SK-N-MC (cell line): ENCODE data around the gene PVR.

Experiments used
- EZH2 ChIP-seq: fragments of 200-600 bp; sonication (generic); IDR thresholded peaks from one replicate; pipeline ENCODE4 v1.6.1; 2017; ENCODE audit warnings: antibody characterized with exemption
- FOXP2 ChIP-seq: optimal IDR thresholded peaks from 2 replicates; pipeline ENCODE3; 2011; ENCODE audit warnings: mild to moderate bottlenecking, moderate library complexity; ENCODE audit not compliant: insufficient read depth; ENCODE audit errors: extremely low read length, control extremely low read depth
- POLR2AphosphoS5 ChIP-seq: IDR thresholded peaks from 2 replicates; pipeline ENCODE4 v1.6.1; 2012; ENCODE audit warnings: mild to moderate bottlenecking, low read depth, low read length, borderline replicate concordance

DNA sequence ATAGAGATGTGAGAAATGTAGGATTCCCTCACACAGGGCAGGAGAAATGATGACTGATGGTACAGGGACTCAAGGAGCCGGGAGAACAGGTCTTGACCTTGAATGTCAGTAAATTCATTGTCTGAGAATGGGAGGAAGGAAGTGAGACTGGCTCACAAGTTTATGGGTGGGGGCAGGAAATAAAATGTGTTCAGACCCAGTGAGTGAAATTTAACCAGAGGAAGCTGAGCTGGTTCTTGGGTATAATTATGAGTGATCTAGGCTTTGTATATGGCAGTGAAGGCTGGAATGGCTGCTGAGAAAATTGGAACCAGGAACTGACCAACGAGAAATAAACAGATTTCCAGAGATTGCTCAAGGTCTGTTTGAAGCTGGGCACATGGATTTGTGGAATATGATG, 36.7 kb upstream of the PVR start:
- TF ChIP-seq EZH2: no peak
- TF ChIP-seq FOXP2: no peak
- no peak for TF ChIP-seq POLR2AphosphoS5
